CD8-positive, alpha-beta memory T cell (primary cell): ENCODE results near the gene TPO. TPM values are rescaled to one million over a fixed set of nuclear protein-coding genes. Genes with fewer than 3 reads are reported as not detected.
A peak's percentile ranks its signal among the peaks of the same experiment; 100 is the strongest.

Experiments used
- CTCF ChIA-PET: fragments of 350-600 bp; sonication (Branson Sonifier 250); formaldehyde crosslinking; loops from one replicate; lab custom pipeline; 2021; ENCODE audit warnings: antibody characterized with exemption; lab: Charles Lee
- POLR2A ChIA-PET: fragments of 350-600 bp; sonication (Branson Sonifier 250); formaldehyde crosslinking; loops from one replicate; lab custom pipeline; 2021; ENCODE audit warnings: antibody characterized with exemption; lab: Charles Lee
- DNase-seq, 5 donors: peaks; one replicate each; pipeline versions ENCODE4 v3.0.0 to v3.0.0-alpha.2; 2020 to 2022; ENCODE audit warnings: mixed read lengths in 1 of 5
- H3K27ac ChIP-seq: one replicate; pipeline ENCODE4 v1.7.0; 2013; ENCODE audit warnings: low read depth, mild to moderate bottlenecking, low read length, moderate library complexity
- H3K27me3 ChIP-seq: 2 replicates; pipeline ENCODE4 v1.7.0; 2013; ENCODE audit warnings: low read length, mild to moderate bottlenecking; ENCODE audit not compliant: insufficient read depth, poor library complexity, severe bottlenecking
- H3K36me3 ChIP-seq: 2 replicates; pipeline ENCODE4 v1.7.0; 2013; ENCODE audit warnings: mild to moderate bottlenecking, low read length, moderate library complexity; ENCODE audit not compliant: insufficient read depth
- H3K4me1 ChIP-seq: 2 replicates; pipeline ENCODE4 v1.7.0; 2013; ENCODE audit warnings: mild to moderate bottlenecking, low read length, moderate library complexity; ENCODE audit not compliant: insufficient read depth
- H3K4me3 ChIP-seq: 2 replicates; pipeline ENCODE4 v1.7.0; 2013; ENCODE audit warnings: mild to moderate bottlenecking, low read length
- H3K9me3 ChIP-seq: 2 replicates; pipeline ENCODE4 v1.7.0; 2013; ENCODE audit warnings: mild to moderate bottlenecking, low read length
- H3K27ac Mint-ChIP-seq, 8 donors: one replicate each; pipeline ENCODE4 v1.8.0; 2020 to 2021; ENCODE audit warnings: mixed read lengths in 8 of 8, mild to moderate bottlenecking in 6 of 8, inconsistent platforms in 3 of 8, moderate library complexity in 3 of 8
- H3K27me3 Mint-ChIP-seq, 2 donors: one replicate each; pipeline ENCODE4 v1.8.0; 2020 to 2021; ENCODE audit warnings: mixed read lengths in 2 of 2, mild to moderate bottlenecking in 1 of 2, moderate library complexity in 1 of 2
- H3K36me3 Mint-ChIP-seq, 3 donors: one replicate each; pipeline ENCODE4 v1.8.0; 2020 to 2021; ENCODE audit warnings: mixed read lengths in 3 of 3, inconsistent platforms in 1 of 3, mild to moderate bottlenecking in 1 of 3
- H3K4me1 Mint-ChIP-seq, 3 donors: one replicate each; pipeline ENCODE4 v1.8.0; 2020 to 2021; ENCODE audit warnings: mixed read lengths in 3 of 3, inconsistent platforms in 1 of 3, mild to moderate bottlenecking in 1 of 3
- H3K4me3 Mint-ChIP-seq, 7 donors: one replicate each; pipeline ENCODE4 v1.8.0; 2020 to 2021; ENCODE audit warnings: mixed read lengths in 7 of 7, mild to moderate bottlenecking in 6 of 7, moderate library complexity in 4 of 7, inconsistent platforms in 2 of 7
- H3K9me3 Mint-ChIP-seq, 5 donors: one replicate each; pipeline ENCODE4 v1.8.0; 2020 to 2022; ENCODE audit warnings: mixed read lengths in 5 of 5, mild to moderate bottlenecking in 3 of 5, moderate library complexity in 2 of 5, inconsistent platforms in 1 of 5
- polyA plus RNA-seq: library from polyadenylated mRNA; unstranded; fragments of 300-500 nt; fragmentation: Illumina TruSeq; gene quantifications from one replicate; pipeline ENCODE4 v1.2.3, GENCODE V29; 2021
- total RNA-seq, 2 experiments: library from RNA; stranded (reverse); gene quantifications; one replicate each; pipeline ENCODE4 v1.2.3, GENCODE V29; 2021

Gene TPO
- total RNA-seq (not detected), polyA plus RNA-seq (1.8 TPM)

GRCh38 chr2:1413156-1413710 lies at the start of gene TPO:
Gene TPO (plus strand): TSS chr2:1413463. CDS start chr2:1414409, 946 bp downstream.
- no peaks in the 10 kb centered on the region for H3K36me3 Mint-ChIP-seq
- Histone ChIP-seq H3K27ac (no peak within 1 kb of the TSS), H3K4me3 (no peak within 1 kb of the TSS), H3K9me3 (no peaks in the 10 kb centered on the region), H3K4me1 (no peaks in the 10 kb centered on the region), H3K27me3 (no peaks in the 10 kb centered on the region), H3K36me3 (no peaks in the 10 kb centered on the region)
- ChIA-PET CTCF (no interaction called here), POLR2A (no interaction called here)
- H3K27me3 Mint-ChIP-seq: peaks cover 0 to 7% of the 10 kb centered on the region in 2 donors
- no peak within 1 kb of the TSS for H3K4me3 Mint-ChIP-seq
- DNase-seq: no peak
- no peaks in the 10 kb centered on the region for H3K9me3 Mint-ChIP-seq
- H3K4me1 Mint-ChIP-seq: no peaks in the 10 kb centered on the region
- peak within 1 kb of the TSS in 1 of 8 donors; percentile 30 for H3K27ac Mint-ChIP-seq

GRCh38 chr2:1366546-1367134 lies 46.6 kb upstream of the TPO start:
- Histone ChIP-seq H3K36me3 (no peaks in the 10 kb centered on the region), H3K4me3 (no peak overlapping the region), H3K27ac (no peak overlapping the region), H3K4me1 (no peaks in the 10 kb centered on the region), H3K9me3 (no peaks in the 10 kb centered on the region), H3K27me3 (no peaks in the 10 kb centered on the region)
- no peaks in the 10 kb centered on the region for H3K4me1 Mint-ChIP-seq
- H3K9me3 Mint-ChIP-seq: peaks cover 0 to 4% (median 0%) of the 10 kb centered on the region in 5 donors
- peak in 1 of 5 donors; percentile 4 for DNase-seq
- H3K27me3 Mint-ChIP-seq: peaks cover 0 to 3% of the 10 kb centered on the region in 2 donors
- no peaks in the 10 kb centered on the region for H3K36me3 Mint-ChIP-seq
- ChIA-PET POLR2A (no interaction called here), CTCF (no interaction called here)
- no peak overlapping the region for H3K4me3 Mint-ChIP-seq
- H3K27ac Mint-ChIP-seq: no peak overlapping the region

- no peak overlapping the region for H3K27ac Mint-ChIP-seq
- CTCF ChIA-PET: no interaction called here
- peaks cover 0 to 4% (median 0%) of the 10 kb centered on the region in 5 donors for H3K9me3 Mint-ChIP-seq
Measured at GRCh38 chr2:1367601-1368000, 45.7 kb upstream of the TPO start.

GRCh38 chr2:1369905-1370304 lies 43.4 kb upstream of the TPO start:
- Mint-ChIP-seq H3K4me3 (no peak overlapping the region), H3K4me1 (no peaks in the 10 kb centered on the region), H3K27me3 (peaks cover 0 to 3% of the 10 kb centered on the region in 2 donors), H3K36me3 (no peaks in the 10 kb centered on the region), H3K9me3 (no peaks in the 10 kb centered on the region), H3K27ac (no peak overlapping the region)
- Histone ChIP-seq H3K4me3 (no peak overlapping the region), H3K9me3 (no peaks in the 10 kb centered on the region), H3K4me1 (no peaks in the 10 kb centered on the region), H3K36me3 (no peaks in the 10 kb centered on the region), H3K27me3 (no peaks in the 10 kb centered on the region), H3K27ac (no peak overlapping the region)
- no peak for DNase-seq
- ChIA-PET POLR2A (no interaction called here), CTCF (no interaction called here)

More at GRCh38 chr2:1367601-1368000, 45.7 kb upstream of the TPO start:
- Histone ChIP-seq H3K4me1 (no peaks in the 10 kb centered on the region), H3K4me3 (no peak overlapping the region), H3K27ac (no peak overlapping the region), H3K36me3 (no peaks in the 10 kb centered on the region), H3K9me3 (no peaks in the 10 kb centered on the region), H3K27me3 (no peaks in the 10 kb centered on the region)
- Mint-ChIP-seq H3K36me3 (no peaks in the 10 kb centered on the region), H3K4me1 (no peaks in the 10 kb centered on the region), H3K27me3 (peaks cover 0 to 3% of the 10 kb centered on the region in 2 donors), H3K4me3 (no peak overlapping the region)
- POLR2A ChIA-PET: no interaction called here
- DNase-seq: no peak

- no peaks in the 10 kb centered on the region for H3K27me3 ChIP-seq
- H3K4me3 ChIP-seq: no peak overlapping the region
- H3K4me1 ChIP-seq: no peaks in the 10 kb centered on the region
- Mint-ChIP-seq H3K27me3 (peaks cover 0 to 3% of the 10 kb centered on the region in 2 donors), H3K36me3 (no peaks in the 10 kb centered on the region), H3K4me1 (no peaks in the 10 kb centered on the region), H3K9me3 (peaks cover 0 to 1% (median 0%) of the 10 kb centered on the region in 5 donors), H3K4me3 (no peak overlapping the region), H3K27ac (no peak overlapping the region)
- H3K9me3 ChIP-seq: no peaks in the 10 kb centered on the region
- no peaks in the 10 kb centered on the region for H3K36me3 ChIP-seq
- CTCF ChIA-PET: no interaction called here
- POLR2A ChIA-PET: no interaction called here
- DNase-seq: no peak
- H3K27ac ChIP-seq: no peak overlapping the region
Measured at GRCh38 chr2:1370461-1370860, 42.8 kb upstream of the TPO start.

GRCh38 chr2:1371082-1371481 lies 42.2 kb upstream of the TPO start:
- Histone ChIP-seq H3K9me3 (no peaks in the 10 kb centered on the region), H3K36me3 (no peaks in the 10 kb centered on the region), H3K4me3 (no peak overlapping the region), H3K27ac (no peak overlapping the region), H3K27me3 (no peaks in the 10 kb centered on the region), H3K4me1 (no peaks in the 10 kb centered on the region)
- POLR2A ChIA-PET: no interaction called here
- no peak for DNase-seq
- peaks cover 0 to 1% (median 0%) of the 10 kb centered on the region in 5 donors for H3K9me3 Mint-ChIP-seq
- H3K36me3 Mint-ChIP-seq: no peaks in the 10 kb centered on the region
- peaks cover 0 to 7% of the 10 kb centered on the region in 2 donors for H3K27me3 Mint-ChIP-seq
- H3K4me1 Mint-ChIP-seq: no peaks in the 10 kb centered on the region
- CTCF ChIA-PET: no interaction called here
- no peak overlapping the region for H3K27ac Mint-ChIP-seq
- no peak overlapping the region for H3K4me3 Mint-ChIP-seq

- ChIA-PET CTCF (no interaction called here), POLR2A (no interaction called here)
- no peak overlapping the region for H3K4me3 Mint-ChIP-seq
- H3K4me1 ChIP-seq: no peaks in the 10 kb centered on the region
- H3K36me3 Mint-ChIP-seq: no peaks in the 10 kb centered on the region
- no peaks in the 10 kb centered on the region for H3K36me3 ChIP-seq
- no peaks in the 10 kb centered on the region for H3K9me3 ChIP-seq
- H3K4me3 ChIP-seq: no peak overlapping the region
- DNase-seq: no peak
- H3K27ac ChIP-seq: no peak overlapping the region
- H3K27me3 ChIP-seq: no peaks in the 10 kb centered on the region
- no peaks in the 10 kb centered on the region for H3K4me1 Mint-ChIP-seq
- H3K27me3 Mint-ChIP-seq: peaks cover 0 to 8% of the 10 kb centered on the region in 2 donors
- H3K9me3 Mint-ChIP-seq: peaks cover 0 to 1% (median 0%) of the 10 kb centered on the region in 5 donors
- H3K27ac Mint-ChIP-seq: no peak overlapping the region
Measured at GRCh38 chr2:1373830-1374229, 39.4 kb upstream of the TPO start.

GRCh38 chr2:1374287-1374686 lies 39.0 kb upstream of the TPO start:
- Histone ChIP-seq H3K36me3 (no peaks in the 10 kb centered on the region), H3K27ac (no peak overlapping the region), H3K9me3 (no peaks in the 10 kb centered on the region), H3K27me3 (no peaks in the 10 kb centered on the region), H3K4me3 (no peak overlapping the region), H3K4me1 (no peaks in the 10 kb centered on the region)
- H3K36me3 Mint-ChIP-seq: no peaks in the 10 kb centered on the region
- peaks cover 0 to 9% of the 10 kb centered on the region in 2 donors for H3K27me3 Mint-ChIP-seq
- H3K4me1 Mint-ChIP-seq: no peaks in the 10 kb centered on the region
- no peak for DNase-seq
- H3K9me3 Mint-ChIP-seq: peaks cover 0 to 1% (median 0%) of the 10 kb centered on the region in 5 donors
- no peak overlapping the region for H3K4me3 Mint-ChIP-seq
- POLR2A ChIA-PET: no interaction called here
- CTCF ChIA-PET: no interaction called here
- H3K27ac Mint-ChIP-seq: no peak overlapping the region
